ENCODE measurements around the gene MPIG6B. TPM values are rescaled to one million over a fixed set of nuclear protein-coding genes. Genes with fewer than 3 reads are reported as not detected.

MPIG6B gene
- total RNA-seq, 1 experiment from 2014 or later, result not detected

- no peak for DNase-seq (ENCODE audit: low spot score)
- in situ Hi-C loops (cut with HindIII; ENCODE audit: low sequenced_read_pairs), result no loop called here
These were observed 4.9 kb upstream of the MPIG6B start for GRCh38 chr6:31718265-31718664.

GRCh38 chr6:31719001-31719400, 4.2 kb upstream of the MPIG6B start:
- in situ Hi-C loops (cut with HindIII; ENCODE audit: low sequenced_read_pairs), result no loop called here
- no peak for DNase-seq (ENCODE audit: low spot score)

GRCh38 chr6:31720196-31720770, 2.9 kb upstream of the MPIG6B start:
- in situ Hi-C loops (cut with HindIII; ENCODE audit: low sequenced_read_pairs), result no loop called here
- no peak for DNase-seq (ENCODE audit: low spot score)

GRCh38 chr6:31721351-31722020, 1.7 kb upstream of the MPIG6B start, which contains the start of gene LY6G6C:
TSS of gene LY6G6C (minus strand) at chr6:31721746. CDS start at chr6:31721679, 67 bp downstream.
- DNase-seq (ENCODE audit: low spot score), result no peak
- in situ Hi-C loops (cut with HindIII; ENCODE audit: low sequenced_read_pairs), result no loop called here

- in situ Hi-C loops (cut with HindIII; ENCODE audit: low sequenced_read_pairs), result no loop called here
- DNase-seq (ENCODE audit: low spot score), result no peak
These were observed 1.0 kb upstream of the MPIG6B start for GRCh38 chr6:31722173-31722572.

- in situ Hi-C loops (cut with HindIII; ENCODE audit: low sequenced_read_pairs), result no loop called here
These were observed 963 bp downstream of the MPIG6B start for GRCh38 chr6:31723980-31724691.

GRCh38 chr6:31725502-31726350, 2.6 kb downstream of the MPIG6B start:
- DNase-seq (ENCODE audit: low spot score), result no peak
- in situ Hi-C loops (cut with HindIII; ENCODE audit: low sequenced_read_pairs), result no loop called here

More at GRCh38 chr6:31723980-31724691, 963 bp downstream of the MPIG6B start:
- no peak for DNase-seq (ENCODE audit: low spot score)

GRCh38 chr6:31727034-31727716, 4.0 kb downstream of the MPIG6B start:
- in situ Hi-C loops (cut with HindIII; ENCODE audit: low sequenced_read_pairs), result no loop called here
- DNase-seq (ENCODE audit: low spot score), result no peak

GRCh38 chr6:31727717-31728671, 4.8 kb downstream of the MPIG6B start:
- DNase-seq (ENCODE audit: low spot score), result no peak
- in situ Hi-C loops (cut with HindIII; ENCODE audit: low sequenced_read_pairs), result no loop called here

- in situ Hi-C loops (cut with HindIII; ENCODE audit: low sequenced_read_pairs), result no loop called here
- DNase-seq (ENCODE audit: low spot score), result no peak
These were observed 5.8 kb downstream of the MPIG6B start, which contains the start of gene DDAH2 for GRCh38 chr6:31728767-31729514. TSS of gene DDAH2 (minus strand) at chr6:31729299. CDS start at chr6:31729161, 138 bp downstream.

- in situ Hi-C loops (cut with HindIII; ENCODE audit: low sequenced_read_pairs), result no loop called here
- DNase-seq (ENCODE audit: low spot score), result peak; percentile 72
These were observed 6.4 kb downstream of the MPIG6B start for GRCh38 chr6:31729515-31729978.

GRCh38 chr6:31729979-31730630, 6.9 kb downstream of the MPIG6B start:
- in situ Hi-C loops (cut with HindIII; ENCODE audit: low sequenced_read_pairs), result no loop called here

GRCh38 chr6:31730631-31731086, 7.5 kb downstream of the MPIG6B start:
- no peak for DNase-seq (ENCODE audit: low spot score)
- in situ Hi-C loops (cut with HindIII; ENCODE audit: low sequenced_read_pairs), result no loop called here

More at GRCh38 chr6:31729979-31730630, 6.9 kb downstream of the MPIG6B start:
- peak; percentile 63 for DNase-seq (ENCODE audit: low spot score)

GRCh38 chr6:31732029-31732428, 8.9 kb downstream of the MPIG6B start:
- in situ Hi-C loops (cut with HindIII; ENCODE audit: low sequenced_read_pairs), result no loop called here
- no peak for DNase-seq (ENCODE audit: low spot score)

- in situ Hi-C loops (cut with HindIII; ENCODE audit: low sequenced_read_pairs), result no loop called here
- no peak for DNase-seq (ENCODE audit: low spot score)
These were observed 10.6 kb downstream of the MPIG6B start for GRCh38 chr6:31733734-31734133.

- in situ Hi-C loops (cut with HindIII; ENCODE audit: low sequenced_read_pairs), result no loop called here
- DNase-seq (ENCODE audit: low spot score), result no peak
These were observed 11.2 kb downstream of the MPIG6B start for GRCh38 chr6:31734247-31734820.
